GM19324 (cell line): ENCODE data around the gene TNIP2.
"Not testable (repeated sequence)": the region's sequence is repeated elsewhere in the genome, so short reads cannot be mapped to it uniquely, and the experiment has no call there.

Experiments
- ATAC-seq: cut with Tn5 transposase; IDR thresholded peaks from one replicate; pipeline ENCODE4 v1.9.1; 2021; ENCODE audit warnings: mild to moderate bottlenecking, moderate library complexity; ENCODE audit not compliant: unreplicated experiment, low FRiP score

TNIP2 gene

DNA sequence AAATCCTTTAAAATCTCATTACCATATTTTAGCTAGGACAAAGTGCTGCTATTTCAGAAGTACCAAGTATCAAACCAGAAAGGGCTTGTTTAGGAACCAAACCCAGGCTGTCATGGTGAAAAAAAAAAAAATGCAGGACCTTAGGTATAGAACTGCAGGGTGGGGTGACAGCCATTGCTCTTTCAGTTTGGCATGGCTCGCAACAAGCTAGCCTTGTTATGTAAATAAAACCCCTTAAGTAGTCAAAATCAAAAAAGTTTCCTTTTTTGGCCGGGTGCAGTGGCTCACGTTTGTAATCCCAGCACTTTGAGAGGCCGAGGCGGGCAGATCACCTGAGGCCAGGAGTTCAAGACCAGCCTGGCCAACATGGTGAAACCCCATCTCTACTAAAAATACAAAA lies 24.5 kb upstream of the TNIP2 start:
- ATAC-seq, result not testable (repeated sequence)

DNA sequence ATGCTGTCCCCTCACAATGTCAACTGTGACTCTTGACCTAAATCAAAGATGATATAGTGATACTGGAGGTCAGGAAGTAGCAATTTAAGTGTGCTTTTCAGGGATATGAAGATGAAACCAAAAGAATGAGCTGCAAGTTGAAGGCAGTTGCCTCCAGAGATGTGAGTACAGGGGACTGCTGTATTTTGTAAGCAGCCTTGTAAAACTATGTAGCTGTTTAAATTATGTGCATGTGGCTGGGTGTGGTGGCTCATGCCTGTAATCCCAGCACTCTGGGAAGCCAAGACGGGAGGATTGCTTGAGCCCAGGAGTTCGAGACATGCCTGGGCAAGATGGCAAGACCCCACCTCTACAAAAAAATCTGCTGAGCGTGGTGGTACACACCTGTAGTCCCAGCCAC lies 15.1 kb upstream of the TNIP2 start:
- ATAC-seq, result no peak

DNA sequence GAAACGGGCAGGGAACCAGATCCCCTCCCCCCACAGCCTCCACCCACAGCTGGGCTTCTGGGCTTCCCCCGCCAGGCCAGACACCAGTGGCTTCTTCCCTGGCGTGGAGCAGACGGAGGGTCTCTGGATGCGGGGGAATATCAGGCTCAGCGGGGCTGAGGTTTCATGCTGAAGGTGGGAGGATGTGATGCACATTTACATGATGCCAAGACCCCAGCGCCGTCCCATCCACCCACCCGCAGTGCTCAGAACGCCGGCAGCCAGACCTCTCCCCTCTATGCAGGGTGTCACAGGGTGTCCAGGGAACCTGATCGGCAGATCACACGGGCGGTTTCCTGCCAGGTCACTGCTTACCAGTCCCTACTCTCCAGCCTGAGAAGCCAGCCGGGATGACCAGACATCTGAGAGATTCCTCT lies 12.8 kb upstream of the TNIP2 start:
- no peak for ATAC-seq

DNA sequence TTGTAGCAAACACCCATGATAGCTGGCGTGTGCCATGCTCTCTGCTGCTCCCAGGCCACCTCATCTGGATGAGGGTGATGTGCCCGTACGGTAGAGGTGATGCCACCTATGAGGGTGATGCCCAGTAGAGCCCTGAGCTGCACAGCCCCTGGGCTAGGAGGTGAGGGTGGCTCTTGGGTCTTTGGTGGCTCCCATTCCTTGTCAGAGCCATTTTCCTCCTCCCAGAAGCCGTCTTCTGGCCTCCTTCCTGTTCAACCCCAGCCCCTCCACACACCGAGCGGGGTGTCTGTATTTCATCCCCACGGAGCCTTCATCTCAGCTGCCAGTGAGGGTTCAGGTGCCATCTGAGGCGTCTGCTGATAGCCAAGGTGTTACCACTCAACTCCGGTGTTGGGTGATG lies 12.0 kb upstream of the TNIP2 start:
- no peak for ATAC-seq

DNA sequence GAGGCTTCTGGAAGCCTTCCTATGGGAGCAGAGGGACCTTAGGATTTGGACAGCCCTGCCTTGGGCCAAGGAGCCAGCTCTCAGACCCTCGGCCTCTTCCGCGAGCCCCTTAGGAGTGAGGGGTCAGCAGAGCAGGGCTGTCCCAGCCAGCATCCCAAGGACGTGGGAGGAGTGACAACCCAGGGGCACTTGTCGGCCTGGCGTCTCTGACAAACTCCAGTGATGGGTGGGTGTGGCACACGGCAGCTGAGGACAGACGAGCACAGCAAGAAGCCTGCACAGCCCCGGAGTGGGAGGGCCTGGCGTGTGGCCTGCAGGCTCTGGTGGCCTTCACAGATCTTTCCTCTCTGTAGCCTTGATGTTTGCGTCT lies 11.6 kb upstream of the TNIP2 start:
- ATAC-seq, result no peak

DNA sequence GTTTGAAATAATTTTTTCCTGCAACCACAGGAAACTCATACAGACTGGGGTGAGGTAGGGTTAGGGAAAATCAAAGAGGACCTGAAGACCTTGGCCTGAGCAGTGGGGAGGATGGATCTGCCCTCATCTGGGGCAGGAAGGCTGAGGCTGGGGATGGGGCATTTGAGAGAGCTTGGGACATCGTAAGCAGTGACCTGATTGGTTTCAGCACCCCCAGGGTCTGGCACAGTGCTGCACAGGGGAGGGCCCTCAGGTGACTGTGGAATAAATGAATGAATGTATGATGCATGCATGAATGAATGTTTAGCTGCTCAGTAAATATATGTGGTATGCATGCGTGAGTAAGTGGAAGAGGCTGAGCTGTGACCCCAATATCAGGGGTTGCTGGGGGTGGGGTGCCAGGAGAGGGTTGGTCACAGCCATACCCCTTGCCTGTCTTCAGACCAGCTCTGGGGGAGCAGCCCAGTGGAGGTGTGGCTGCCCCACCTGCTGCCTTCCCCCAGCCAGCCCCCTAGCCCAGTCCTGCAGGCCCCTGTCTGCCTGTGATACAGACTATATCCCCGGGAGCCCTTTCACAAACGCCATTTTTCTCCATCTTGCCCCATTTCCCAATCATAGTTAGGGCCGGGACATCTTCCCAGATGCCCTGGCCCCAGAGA lies 11.0 kb upstream of the TNIP2 start:
- ATAC-seq, result no peak

DNA sequence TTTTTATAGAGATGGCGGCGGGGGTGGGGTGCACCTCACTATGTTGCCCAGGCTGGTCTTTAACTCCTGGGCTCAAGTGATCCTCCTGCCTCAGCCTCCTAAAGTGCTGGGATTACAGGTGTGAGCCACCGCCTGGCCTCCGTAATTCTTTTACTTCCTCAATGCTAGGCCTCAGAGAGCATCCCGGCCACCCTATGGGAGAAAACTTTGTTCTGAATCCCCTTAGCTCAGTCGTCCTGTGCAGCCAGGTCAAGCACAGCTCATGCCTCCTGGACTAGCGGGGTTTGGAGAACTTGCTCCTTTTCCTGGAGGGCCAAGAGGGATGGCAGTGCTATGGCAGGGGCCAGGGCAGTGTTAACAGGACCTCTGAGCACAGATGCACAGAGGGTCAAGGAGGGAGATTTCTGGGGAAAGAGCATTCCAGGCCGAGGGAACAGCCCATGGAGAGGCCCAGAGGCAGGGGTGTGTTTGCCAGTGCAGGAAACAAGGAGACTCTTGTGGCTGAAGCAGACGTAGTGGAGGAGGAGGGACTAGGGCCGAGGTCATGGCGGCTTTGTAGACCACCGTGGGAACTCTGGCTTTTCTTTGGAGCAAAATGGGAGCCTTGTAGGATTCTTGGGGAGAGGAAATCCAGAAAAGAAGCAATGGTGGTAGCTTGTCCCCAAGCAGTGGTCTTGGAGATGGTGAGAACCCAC lies 9.8 kb upstream of the TNIP2 start:
- ATAC-seq, result no peak

DNA sequence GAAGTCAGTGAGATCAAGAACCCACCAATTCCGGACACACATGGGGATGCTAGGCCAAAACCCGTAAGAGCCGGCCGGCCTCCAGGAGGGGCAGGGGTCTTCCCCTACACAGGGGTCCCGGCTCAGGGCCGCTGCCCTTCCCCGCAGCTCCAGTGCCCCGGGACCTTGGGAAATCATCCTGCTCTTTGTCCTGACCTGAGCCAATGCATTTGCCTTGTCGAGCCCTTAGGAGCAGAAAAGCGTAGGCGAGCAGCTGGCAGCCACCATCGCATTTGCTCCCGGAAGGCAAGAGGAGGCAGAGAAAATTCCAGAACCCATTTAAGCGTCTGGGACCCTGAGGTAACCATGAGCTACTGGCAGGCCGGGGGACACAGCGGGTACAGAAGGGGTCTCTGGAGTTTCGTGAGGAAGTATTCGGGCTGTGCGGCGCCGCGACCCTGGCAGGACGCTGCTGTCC lies 7.4 kb upstream of the TNIP2 start:
- peak; percentile 11 for ATAC-seq

DNA sequence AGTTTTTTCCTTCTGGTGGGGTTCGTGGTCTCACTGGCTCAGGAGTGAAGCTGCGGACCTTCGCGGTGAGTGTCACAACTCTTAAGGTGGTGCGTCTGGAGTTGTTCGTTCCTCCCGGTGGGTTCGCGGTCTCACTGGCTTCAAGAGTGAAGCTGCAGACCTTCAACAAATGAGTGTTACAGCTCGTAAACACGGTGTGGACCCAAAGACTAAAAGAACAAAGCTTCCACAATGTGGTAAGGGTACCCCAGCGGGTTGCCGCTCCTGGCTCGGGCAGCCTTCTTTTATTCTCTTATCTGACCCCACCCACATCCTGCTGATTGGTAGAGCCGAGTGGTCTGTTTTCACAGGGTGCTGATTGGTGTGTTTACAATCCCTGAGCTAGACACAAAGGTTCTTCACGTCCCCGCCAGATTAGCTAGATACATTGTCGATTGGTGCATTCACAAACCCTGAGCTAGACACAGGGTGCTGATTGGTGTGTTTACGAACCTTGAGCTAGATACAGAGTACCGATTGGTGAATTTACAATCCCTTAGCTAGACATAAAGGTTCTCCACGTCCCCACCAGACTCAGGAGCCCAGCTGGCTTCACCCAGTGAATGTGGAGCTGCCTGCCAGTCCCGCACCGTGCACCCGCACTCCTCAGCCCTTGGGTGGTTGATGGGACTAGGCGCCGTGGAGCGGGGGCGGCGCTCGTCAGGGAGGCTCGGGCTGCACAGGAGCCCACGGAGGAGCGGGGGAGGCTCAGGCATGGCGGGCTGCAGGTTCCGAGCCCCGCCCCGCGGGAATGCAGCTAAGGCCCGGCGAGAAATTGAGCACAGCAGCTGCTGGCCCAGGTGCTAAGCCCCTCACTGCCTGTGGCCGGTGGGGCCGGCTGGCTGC lies 6.6 kb upstream of the TNIP2 start:
- not testable (repeated sequence) for ATAC-seq

DNA sequence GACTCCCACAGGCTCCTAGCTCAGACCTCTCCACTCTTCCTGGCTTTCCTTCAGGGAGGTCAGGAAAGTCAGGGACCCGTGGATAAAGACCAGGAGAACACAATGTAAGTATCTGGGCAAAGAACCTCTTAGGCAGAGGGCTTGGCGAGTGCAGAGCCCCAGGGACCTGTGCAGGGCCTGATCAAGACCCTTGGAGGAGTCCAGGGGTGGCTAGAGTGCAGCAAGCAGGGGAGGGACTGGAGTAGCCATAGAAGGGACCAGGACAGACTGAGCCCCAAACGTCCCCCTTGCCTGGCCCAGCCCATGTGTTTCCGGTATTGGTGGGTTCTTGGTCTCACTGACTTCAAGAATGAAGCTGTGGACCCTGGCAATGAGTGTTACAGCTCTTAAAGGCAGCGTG lies 5.9 kb upstream of the TNIP2 start:
- no peak for ATAC-seq

DNA sequence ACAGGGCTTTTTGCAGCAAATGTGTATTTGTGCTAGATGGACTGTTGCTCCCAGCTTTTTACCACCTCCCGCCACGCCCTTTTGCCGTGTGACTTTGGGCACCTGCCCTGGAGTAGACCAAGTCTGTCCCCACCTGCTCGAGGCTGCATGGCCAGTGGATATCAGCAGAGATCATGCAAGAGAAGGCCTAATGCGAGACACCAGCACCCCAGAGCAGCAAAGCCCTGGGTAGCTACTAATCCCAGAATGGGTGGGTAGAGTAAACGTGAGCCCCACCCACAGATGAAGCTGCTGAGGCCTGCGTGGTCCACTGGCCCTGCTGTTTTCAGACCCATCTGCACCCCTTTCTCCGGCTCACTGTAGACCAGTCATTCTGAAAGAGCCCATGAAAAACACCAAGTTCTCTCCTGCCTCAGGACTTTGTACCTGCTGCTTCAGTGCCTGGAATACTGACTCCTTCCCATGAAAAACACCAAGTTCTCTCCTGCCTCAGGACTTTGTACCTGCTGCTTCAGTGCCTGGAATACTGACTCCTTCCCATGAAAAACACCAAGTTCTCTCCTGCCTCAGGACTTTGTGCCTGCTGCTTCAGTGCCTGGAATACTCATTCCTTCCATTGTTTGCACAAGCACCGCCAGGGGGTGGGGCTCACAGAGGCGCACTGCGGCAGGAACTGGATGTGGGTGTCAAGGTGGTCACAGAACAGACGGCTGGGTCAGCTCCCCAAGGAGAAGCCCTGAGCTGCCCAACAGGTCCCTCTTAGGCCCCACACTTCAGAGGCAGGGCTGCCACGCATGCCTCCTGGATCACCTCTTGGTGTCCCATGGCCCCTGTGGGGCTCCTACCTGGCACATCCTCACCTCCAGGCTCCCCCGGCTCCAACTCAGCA lies 5.1 kb upstream of the TNIP2 start:
- no peak for ATAC-seq

DNA sequence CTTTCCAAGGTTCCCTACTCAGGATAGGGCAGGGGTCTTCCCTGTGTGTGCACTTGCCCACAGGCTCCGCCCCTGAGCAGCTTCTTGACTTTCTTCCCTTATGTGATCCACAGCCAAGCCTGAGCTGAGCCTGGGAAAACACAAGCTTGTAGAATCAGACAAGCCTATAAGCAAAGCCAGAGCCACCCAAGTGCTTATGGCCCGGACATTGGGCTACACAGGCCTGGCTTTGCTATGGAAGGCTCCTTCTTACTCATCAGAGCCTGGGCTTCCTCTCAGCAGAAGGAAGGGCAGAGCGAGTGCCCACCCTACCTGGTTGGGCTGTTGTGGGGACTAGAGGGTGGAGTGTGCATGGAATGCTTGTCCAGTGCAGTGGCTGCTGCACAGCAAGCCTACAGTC lies 1.3 kb upstream of the TNIP2 start:
- no peak for ATAC-seq

DNA sequence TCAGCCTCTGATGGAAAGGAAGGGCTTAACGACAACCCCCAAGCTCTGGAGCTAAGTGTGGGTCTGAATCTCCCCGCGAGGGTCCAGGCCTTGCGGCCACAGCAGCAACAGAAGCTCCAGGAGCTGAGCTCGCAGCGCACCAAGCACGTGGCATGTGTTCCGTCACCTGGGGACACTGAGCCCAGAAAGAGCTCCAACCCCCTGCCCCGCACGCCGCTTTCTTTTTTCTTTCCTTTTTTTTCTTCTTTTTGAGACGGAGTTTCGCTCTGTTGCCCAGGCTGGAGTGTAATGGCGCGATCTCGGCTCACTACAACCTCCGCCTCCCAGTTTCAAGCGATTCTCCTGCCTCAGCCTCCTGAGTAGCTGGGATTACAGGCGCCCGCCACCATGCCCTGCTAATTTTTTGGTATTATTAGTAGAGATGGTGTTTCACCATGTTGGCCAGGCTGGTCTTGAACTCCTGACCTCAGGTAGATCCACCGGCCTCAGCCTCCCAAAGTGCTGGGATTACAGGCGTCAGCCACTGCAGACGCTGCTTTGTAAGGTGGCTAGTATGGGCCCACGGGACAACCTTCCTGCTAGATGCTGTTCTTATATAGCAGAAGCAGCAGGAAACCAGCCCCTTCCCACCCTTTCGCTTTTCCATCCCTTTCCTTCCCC lies 685 bp upstream of the TNIP2 start:
- no peak for ATAC-seq

DNA sequence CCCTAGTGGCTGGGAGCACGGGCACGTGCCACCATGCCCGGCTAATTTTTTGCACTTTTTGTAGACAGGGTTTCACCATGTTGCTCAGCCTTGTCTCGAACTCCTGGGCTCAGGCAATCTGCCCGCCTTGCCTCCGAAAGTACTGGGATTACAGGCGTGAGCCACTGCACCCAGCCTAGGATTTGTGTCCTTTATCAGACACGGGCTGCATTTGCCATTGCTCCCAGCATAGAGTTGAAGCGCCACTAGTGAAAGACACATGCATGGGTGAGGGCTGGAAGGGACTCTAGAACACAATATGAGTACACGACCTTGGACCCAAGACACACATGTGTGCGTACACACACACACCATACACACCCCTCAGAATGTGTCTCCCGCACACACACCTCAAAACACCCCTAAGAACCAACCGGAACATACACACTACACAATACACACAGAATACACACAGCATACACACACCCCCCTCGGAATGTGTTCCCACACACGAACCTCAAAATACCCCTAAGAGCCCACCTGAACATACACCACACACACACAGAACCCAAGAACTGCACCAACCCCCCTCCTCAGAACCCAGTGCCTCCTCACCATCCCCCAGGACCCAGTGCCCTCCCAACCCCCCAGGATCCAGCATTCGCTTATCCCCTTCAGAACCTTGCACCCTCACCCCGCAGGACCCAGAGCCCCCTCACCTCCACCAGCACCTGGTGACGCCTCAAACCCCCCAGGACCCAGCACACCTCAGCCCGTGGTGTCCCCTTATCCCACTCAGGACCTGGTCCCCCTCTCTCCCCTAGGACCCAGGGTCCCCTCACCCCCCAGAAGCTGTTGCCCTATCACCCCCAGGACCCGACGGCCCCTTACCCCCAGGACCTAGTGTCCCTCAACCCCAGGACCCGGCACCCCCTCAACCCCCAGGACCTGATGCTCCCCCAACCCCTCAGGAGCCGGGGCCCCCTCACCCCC lies 1.0 kb downstream of the TNIP2 start:
- no peak for ATAC-seq

DNA sequence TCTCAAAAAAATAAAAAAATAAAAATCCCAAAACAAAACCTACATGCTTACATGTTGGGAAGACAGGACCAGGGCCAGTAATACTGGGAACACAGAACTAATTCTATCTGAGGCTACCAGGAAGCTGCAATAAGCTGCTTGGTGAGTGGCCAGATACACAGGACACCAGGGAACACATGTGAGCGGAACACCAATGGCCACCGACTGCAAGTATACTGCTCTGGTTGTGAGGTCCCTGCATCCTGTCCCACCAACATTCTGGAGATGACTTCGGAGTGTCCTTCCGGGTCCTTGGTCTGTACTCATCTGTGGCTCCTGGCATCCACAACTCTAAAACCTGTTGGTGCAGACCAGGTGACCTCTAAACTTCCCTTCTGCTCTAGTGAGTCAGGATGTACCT lies 2.7 kb downstream of the TNIP2 start:
- no peak for ATAC-seq

DNA sequence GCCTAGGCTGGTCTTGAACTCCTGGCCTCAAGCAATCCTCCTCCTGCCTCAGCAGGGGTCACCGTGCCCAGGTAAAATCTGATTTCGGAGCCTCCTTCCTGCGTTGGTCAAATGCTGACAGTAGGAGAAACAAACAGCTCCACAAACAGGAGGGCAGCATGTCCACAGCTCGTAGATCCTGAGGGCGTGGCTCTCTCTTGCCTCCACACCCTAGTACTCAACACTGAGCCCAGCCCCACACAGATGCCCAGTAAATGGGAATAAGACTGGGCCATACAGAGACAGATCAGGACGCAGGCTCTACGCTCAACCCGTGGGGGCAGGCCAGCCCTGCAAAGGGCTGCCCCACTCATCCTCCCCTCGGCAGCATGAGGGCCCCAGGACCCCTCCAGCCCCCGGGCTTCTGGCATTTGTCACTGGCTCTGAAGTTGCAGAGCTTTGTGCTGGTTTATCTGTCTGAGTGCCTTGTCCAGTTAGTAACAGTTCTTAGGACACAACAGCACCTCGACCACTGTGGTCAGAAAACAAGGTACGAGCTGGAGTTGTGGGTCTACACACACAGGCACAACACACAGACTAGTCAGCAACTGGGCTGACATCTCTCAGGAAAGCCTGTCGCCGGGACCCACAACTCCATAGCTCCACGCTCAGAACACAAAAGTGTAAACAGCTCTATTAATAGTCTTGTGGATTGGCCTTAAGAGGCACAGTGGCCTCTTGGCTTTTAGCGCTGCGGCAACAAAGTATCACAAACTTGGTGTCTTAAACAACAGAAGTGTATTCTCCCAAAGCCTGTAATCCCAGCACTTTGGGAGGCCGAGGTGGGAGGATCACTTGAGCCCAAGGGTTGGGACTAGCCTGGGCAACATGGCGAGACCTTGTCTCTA lies 5.2 kb downstream of the TNIP2 start:
- no peak for ATAC-seq

DNA sequence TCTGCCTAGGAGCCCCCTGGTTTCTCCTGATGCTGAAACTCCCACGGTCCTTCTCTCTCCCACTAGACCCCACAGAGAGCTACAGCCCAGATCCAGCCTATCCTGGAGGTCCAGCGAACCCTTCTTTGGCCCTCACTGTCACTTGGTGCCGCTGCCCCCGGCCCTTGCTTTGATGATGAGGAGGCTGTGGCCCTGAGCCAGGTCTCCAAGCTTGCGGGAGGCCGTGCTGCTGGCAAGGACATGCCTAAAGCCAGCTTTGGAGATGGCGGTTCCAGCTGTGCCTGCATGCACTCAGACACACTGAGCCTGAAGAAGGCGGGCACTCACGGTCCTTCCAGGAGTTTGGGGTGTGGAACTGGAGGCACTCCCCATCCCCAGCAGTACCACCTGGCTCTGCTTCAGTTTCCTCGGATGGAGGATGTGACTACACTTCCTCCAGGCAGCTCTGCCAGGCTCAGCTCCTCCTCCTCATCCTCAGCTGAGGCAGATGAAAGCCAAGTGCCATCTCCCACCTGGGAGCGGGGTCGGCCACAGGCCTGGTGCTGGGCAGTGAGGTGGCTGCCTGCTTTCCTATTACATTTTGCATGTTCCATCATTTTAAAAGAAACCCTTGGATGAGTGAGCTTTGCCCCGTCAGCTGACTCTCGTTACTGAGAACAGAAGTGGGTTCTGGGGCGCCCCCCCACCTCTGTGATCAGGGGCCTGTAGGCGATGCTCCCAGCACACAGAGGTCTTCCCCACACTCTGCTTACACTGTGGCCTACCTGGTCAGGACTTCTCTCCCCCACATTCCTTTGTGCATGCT lies 9.0 kb downstream of the TNIP2 start:
- ATAC-seq, result no peak
